Stimulated activated naive B cell treated with anti-CD40 and anti-IgM and Interleukin-4, amounts not matched to agents 10 μg/mL and 1 μg/mL and 100 μg/mL, for 72 hours (primary cell): ENCODE results near the gene SHPK.
"Not testable (repeated sequence)": the region's sequence is repeated elsewhere in the genome, so short reads cannot be mapped to it uniquely, and the experiment has no call there.

Source experiments
- ATAC-seq, 2 donors: fragments of 150-1000 bp; cut with Tn5 transposase; replicated peaks; 2 replicates each; pipeline ENCODE4 v1.10.0; 2021; ENCODE audit warnings: moderate library complexity in 1 of 2
- DNase-seq: peaks from one replicate; pipeline ENCODE4 v3.0.0; 2021
- H3K27ac Mint-ChIP-seq: one replicate; pipeline ENCODE4 v1.8.0; 2022; ENCODE audit warnings: mild to moderate bottlenecking, mixed read lengths
- H3K27me3 Mint-ChIP-seq, 2 donors: one replicate each; pipeline ENCODE4 v1.8.0; 2022; ENCODE audit warnings: mixed read lengths in 2 of 2
- H3K36me3 Mint-ChIP-seq, 2 donors: one replicate each; pipeline ENCODE4 v1.8.0; 2022; ENCODE audit warnings: mixed read lengths in 2 of 2, mild to moderate bottlenecking in 1 of 2
- H3K4me1 Mint-ChIP-seq, 2 donors: one replicate each; pipeline ENCODE4 v1.8.0; 2022; ENCODE audit warnings: mixed read lengths in 2 of 2, mild to moderate bottlenecking in 1 of 2
- H3K4me3 Mint-ChIP-seq, 2 donors: one replicate each; pipeline ENCODE4 v1.8.0; 2022; ENCODE audit warnings: mild to moderate bottlenecking in 2 of 2, mixed read lengths in 2 of 2, moderate library complexity in 1 of 2
- H3K9me3 Mint-ChIP-seq, 2 donors: one replicate each; pipeline ENCODE4 v1.8.0; 2022; ENCODE audit warnings: mixed read lengths in 2 of 2, mild to moderate bottlenecking in 1 of 2

SHPK gene

DNA sequence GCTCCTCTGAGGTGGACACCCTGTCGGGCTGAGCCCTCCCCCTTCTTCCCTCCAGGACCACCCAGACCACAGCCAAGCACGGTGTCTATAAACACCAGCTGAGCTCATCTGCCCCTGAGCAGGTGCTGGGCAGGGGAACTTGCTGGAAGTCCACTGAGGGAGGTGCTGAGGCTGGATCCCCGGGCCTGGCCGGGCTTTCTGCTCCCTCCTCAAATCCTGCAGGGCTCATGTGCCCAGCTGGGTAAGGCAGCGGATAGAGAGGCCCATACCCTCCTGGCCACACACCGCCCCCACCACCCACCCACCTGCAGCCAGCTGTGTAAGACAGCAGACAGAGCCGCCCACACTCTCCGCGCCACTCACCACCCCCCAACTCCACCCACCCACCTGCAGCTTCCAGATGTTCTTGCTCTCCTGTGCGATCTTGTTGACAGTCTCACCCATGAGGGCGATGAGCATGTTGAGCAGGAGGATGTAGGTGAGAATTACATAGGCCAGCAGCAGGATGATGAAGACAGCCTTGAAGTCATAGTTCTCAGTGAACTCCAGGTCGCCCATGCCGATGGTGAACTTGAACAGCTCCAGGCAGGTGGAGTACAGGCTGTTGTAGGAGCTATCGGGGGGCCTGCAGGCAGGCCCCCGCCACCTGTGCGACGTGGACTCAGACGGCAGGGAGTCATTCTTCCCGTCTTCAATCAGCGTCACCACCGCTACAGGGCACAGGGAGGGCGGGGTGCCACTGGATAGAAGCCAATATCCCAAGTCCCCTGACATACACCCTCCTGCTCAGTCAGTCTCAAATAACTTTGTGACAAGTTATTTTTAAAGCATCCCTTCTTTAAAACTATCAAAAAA is 62.6 kb downstream of the SHPK start:
- Mint-ChIP-seq H3K4me1 (no peaks in the 10 kb centered on the region), H3K9me3 (no peaks in the 10 kb centered on the region), H3K36me3 (peaks cover 17 to 18% of the 10 kb centered on the region in 2 donors), H3K27me3 (no peaks in the 10 kb centered on the region), H3K4me3 (no peak overlapping the region), H3K27ac (no peak overlapping the region)
- DNase-seq (no peak), ATAC-seq (no peak)

DNA sequence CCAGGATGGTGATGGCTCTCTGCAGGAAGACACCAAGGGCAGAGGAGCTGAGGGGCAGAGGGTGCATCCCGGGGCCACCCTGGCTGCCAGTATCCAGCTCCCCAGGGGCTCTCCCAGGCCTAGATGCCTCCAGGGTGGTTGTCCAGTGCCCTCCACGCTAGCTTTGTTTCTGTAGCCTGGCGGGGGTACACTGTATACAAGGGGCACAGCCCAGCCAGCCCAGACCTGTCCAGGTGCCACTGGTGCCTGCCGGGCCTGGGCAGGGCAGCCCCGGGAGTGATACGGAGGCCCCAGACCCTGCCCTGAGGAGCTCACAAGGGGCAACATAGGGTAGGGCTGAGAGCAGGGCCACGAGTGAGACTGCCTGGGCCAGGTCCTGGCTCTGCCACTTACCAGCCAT is 63.8 kb downstream of the SHPK start:
- no peak overlapping the region for H3K27ac Mint-ChIP-seq
- no peak for DNase-seq
- no peaks in the 10 kb centered on the region for H3K9me3 Mint-ChIP-seq
- no peak for ATAC-seq
- H3K4me1 Mint-ChIP-seq, result no peaks in the 10 kb centered on the region
- H3K27me3 Mint-ChIP-seq, result no peaks in the 10 kb centered on the region
- H3K36me3 Mint-ChIP-seq, result peaks cover 16 to 23% of the 10 kb centered on the region in 2 donors
- H3K4me3 Mint-ChIP-seq, result no peak overlapping the region

DNA sequence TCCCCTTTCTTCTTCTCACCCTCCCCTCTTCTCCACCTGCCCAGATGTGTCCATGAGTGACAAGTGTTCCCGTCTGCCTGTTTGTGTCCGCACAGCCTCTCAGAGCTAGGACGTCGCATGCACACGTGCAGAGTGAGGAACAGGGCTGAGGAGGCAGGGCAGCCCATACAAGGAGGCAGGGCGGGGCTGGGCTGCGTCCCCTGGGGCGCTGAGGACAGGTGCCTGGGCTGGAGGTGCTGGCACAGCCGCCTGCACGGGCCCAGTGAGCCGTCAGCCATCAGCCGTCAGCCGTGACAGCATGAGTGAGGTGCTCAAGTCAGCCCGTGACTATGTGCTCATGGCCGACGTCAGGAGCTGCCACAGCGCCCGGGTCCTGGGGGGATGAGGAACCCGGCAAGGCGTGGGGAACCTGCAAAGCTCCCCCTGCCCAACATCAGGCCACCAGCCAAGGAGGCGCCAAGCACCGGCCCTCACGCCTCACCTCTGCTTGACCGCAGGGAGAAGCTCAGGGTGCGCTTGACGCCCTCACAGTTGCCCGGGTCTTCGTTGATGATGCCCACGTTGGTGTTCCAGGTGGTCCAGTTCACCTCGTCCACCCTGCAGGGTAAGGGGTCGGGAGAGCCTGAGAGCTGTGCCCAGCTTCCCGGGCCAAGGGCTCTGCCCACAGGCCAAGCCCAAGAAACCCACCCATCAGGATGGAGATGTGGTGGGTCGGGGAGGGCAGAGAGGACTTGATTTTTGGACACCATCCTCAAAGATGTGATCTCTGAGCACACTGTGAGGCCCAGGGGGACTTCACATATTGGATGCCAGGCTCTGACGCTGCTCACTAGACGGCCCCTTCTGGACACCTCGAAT is 64.8 kb downstream of the SHPK start:
- Mint-ChIP-seq H3K36me3 (peaks cover 12 to 19% of the 10 kb centered on the region in 2 donors), H3K4me1 (no peaks in the 10 kb centered on the region), H3K9me3 (no peaks in the 10 kb centered on the region), H3K27me3 (no peaks in the 10 kb centered on the region), H3K4me3 (no peak overlapping the region), H3K27ac (no peak overlapping the region)
- DNase-seq (no peak), ATAC-seq (no peak)

GRCh38 chr17:3569534-3570137 is 66.4 kb downstream of the SHPK start:
- ATAC-seq, result no peak
- H3K4me3 Mint-ChIP-seq, result no peak overlapping the region
- no peaks in the 10 kb centered on the region for H3K4me1 Mint-ChIP-seq
- peaks cover 12 to 20% of the 10 kb centered on the region in 2 donors for H3K36me3 Mint-ChIP-seq
- H3K27me3 Mint-ChIP-seq, result no peaks in the 10 kb centered on the region
- no peak overlapping the region for H3K27ac Mint-ChIP-seq
- no peak for DNase-seq
- no peaks in the 10 kb centered on the region for H3K9me3 Mint-ChIP-seq

- Mint-ChIP-seq H3K36me3 (peaks cover 12 to 20% of the 10 kb centered on the region in 2 donors), H3K27ac (no peak overlapping the region), H3K9me3 (no peaks in the 10 kb centered on the region), H3K4me1 (peaks cover 9 to 18% of the 10 kb centered on the region in 2 donors), H3K4me3 (no peak overlapping the region), H3K27me3 (no peaks in the 10 kb centered on the region)
- no peak for DNase-seq
- ATAC-seq, result no peak
Measured at GRCh38 chr17:3566551-3566950, 69.5 kb downstream of the SHPK start.

DNA sequence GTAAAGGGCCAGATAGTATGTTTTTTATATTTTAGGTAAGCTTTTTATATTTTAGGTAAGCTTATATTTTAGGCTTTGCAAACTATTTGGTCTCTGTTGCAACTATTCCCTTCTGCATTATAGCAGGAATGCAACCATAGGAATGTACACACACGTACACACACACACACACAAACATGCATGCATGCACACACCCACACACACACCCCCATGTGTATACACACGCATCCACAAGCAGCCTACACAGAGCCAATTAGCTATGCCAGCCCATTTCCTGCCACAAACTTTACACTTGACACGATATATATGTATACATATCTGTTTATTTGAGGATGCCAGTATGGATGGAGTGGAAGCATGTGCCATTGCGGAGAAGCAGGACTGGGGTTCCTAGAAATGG is 70.9 kb downstream of the SHPK start:
- DNase-seq, result no peak
- Mint-ChIP-seq H3K27ac (no peak overlapping the region), H3K4me3 (no peak overlapping the region), H3K27me3 (no peaks in the 10 kb centered on the region), H3K4me1 (peaks cover 9 to 18% of the 10 kb centered on the region in 2 donors), H3K36me3 (peaks cover 10 to 17% of the 10 kb centered on the region in 2 donors), H3K9me3 (no peaks in the 10 kb centered on the region)
- ATAC-seq, result no peak

DNA sequence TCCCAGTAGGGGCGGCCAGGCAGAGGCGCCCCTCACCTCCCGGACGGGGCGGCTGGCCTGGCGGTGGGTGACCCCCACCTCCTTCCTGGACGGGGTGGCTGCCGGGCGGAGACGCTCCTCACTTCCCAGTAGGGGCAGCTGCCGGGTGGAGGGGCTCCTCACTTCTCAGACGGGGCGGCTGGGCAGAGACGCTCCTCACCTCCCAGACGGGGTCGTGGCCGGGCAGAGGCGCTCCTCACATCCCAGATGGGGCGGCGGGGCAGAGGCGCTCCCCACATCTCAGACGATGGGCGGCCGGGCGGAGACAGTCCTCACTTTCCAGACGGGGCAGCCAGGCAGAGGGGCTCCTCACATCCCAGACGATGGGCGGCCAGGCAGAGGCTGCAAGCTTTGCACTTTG is 71.8 kb downstream of the SHPK start:
- Mint-ChIP-seq H3K36me3 (peaks cover 6 to 11% of the 10 kb centered on the region in 2 donors), H3K4me1 (peaks cover 10 to 21% of the 10 kb centered on the region in 2 donors)
- DNase-seq, H3K9me3 Mint-ChIP-seq, ATAC-seq, H3K27me3 Mint-ChIP-seq, H3K27ac Mint-ChIP-seq, H3K4me3 Mint-ChIP-seq: not testable (repeated sequence)

- Mint-ChIP-seq H3K36me3 (no peaks in the 10 kb centered on the region), H3K27ac (peak overlapping the region; percentile 82), H3K9me3 (no peaks in the 10 kb centered on the region), H3K27me3 (peaks cover 8 to 12% of the 10 kb centered on the region in 2 donors), H3K4me1 (peaks cover 29 to 51% of the 10 kb centered on the region in 2 donors), H3K4me3 (peak overlapping the region; percentile 14 to 29)
- DNase-seq (no peak), ATAC-seq (no peak)
Measured at GRCh38 chr17:3559270-3559645, 76.8 kb downstream of the SHPK start.

GRCh38 chr17:3558603-3559269 is 77.3 kb downstream of the SHPK start:
- DNase-seq (peak; percentile 76), ATAC-seq (peak; percentile 82 to 86)
- Mint-ChIP-seq H3K27me3 (peaks cover 8 to 14% of the 10 kb centered on the region in 2 donors), H3K4me1 (peaks cover 29 to 51% of the 10 kb centered on the region in 2 donors), H3K4me3 (peak overlapping the region; percentile 29 to 44), H3K36me3 (no peaks in the 10 kb centered on the region), H3K27ac (peak overlapping the region; percentile 82), H3K9me3 (no peaks in the 10 kb centered on the region)
